ENCODE measurements around the gene C5orf15.
A peak's percentile ranks its signal among the peaks of the same experiment; 100 is the strongest.

GRCh38 chr5:134004626-134005416, 36.4 kb upstream of the C5orf15 start, which contains the start of gene VDAC1:
- TF ChIP-seq CREB1 (CRISPR knock-in tag; IDR thresholded peaks at IDR 0.05; ENCODE audit: low read depth) = no peak
- no peak for TF ChIP-seq EZH2 (IDR thresholded peaks at IDR 0.05; ENCODE audit: low read depth, unreplicated experiment)
- TF ChIP-seq, protein P1, sequence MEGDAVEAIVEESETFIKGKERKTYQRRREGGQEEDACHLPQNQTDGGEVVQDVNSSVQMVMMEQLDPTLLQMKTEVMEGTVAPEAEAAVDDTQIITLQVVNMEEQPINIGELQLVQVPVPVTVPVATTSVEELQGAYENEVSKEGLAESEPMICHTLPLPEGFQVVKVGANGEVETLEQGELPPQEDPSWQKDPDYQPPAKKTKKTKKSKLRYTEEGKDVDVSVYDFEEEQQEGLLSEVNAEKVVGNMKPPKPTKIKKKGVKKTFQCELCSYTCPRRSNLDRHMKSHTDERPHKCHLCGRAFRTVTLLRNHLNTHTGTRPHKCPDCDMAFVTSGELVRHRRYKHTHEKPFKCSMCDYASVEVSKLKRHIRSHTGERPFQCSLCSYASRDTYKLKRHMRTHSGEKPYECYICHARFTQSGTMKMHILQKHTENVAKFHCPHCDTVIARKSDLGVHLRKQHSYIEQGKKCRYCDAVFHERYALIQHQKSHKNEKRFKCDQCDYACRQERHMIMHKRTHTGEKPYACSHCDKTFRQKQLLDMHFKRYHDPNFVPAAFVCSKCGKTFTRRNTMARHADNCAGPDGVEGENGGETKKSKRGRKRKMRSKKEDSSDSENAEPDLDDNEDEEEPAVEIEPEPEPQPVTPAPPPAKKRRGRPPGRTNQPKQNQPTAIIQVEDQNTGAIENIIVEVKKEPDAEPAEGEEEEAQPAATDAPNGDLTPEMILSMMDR (conservative IDR thresholded peaks at IDR 0.05; ENCODE audit: low read depth in 2 of 2) = no peak
- TF ChIP-seq REST (IDR thresholded peaks at IDR 0.05; ENCODE audit: unreplicated experiment) = no peak
- peak; percentile 96 for TF ChIP-seq POLR2AphosphoS5 (IDR thresholded peaks at IDR 0.05; ENCODE audit: low read depth)
- TF ChIP-seq EZH2phosphoT487 (IDR thresholded peaks at IDR 0.05; ENCODE audit: unreplicated experiment) = no peak
